ENCODE results near the gene RAMP2. TPM values are rescaled to one million over a fixed set of nuclear protein-coding genes. Genes with fewer than 3 reads are reported as not detected.

Gene RAMP2
- polyA plus RNA-seq, 2 of the 4 experiments (the other 2 are of a cell fraction) = 0.49 to 0.87 TPM

- H3K27ac ChIP-seq = peak overlapping the region; percentile 55 to 70; a peak in 5 of 6 replicates
- H3K4me1 ChIP-seq = peaks cover 39% of the 10 kb centered on the region
- 33% methylated on average over 2 of the region's 2 CpGs for WGBS (ENCODE audit: missing lambda C conversion rate)
- POLR2A ChIA-PET = interaction anchor here (0.5 to 2.5 kb wide), 2 partner anchors 21 to 36 kb away, joined by 4 to 14 read pairs; partner anchors contain the start of gene BECN1
- DNase-seq (ENCODE audit: low read depth in 1 of 2, low spot score in 1 of 2) (peak in 1 of 2 experiments; percentile 66), FAIRE-seq (no peak), ATAC-seq (peak; percentile 3 to 10; a peak in 3 of 6 replicates)
- no peaks in the 10 kb centered on the region for H3K9me3 ChIP-seq
- H3K4me2 ChIP-seq = peak overlapping the region; percentile 52
- H3K4me3 ChIP-seq = no peak overlapping the region
- CTCF ChIA-PET = interaction anchor here (1.0 to 24.6 kb wide), 9 partner anchors 8 to 134 kb away, joined by 3 to 336 read pairs (median 6); partner anchors contain the start of genes BECN1, RAMP2 and VPS25
- no peak for TF ChIP-seq TFCP2L1 (CRISPR knock-in tag; IDR thresholded peaks at IDR 0.05)
- TF ChIP-seq CBX2 (IDR thresholded peaks at IDR 0.05; ENCODE audit: borderline replicate concordance, low read depth) = no peak
- no peak for TF ChIP-seq E2F6 (IDR thresholded peaks at IDR 0.05; ENCODE audit: borderline replicate concordance, low read depth)
- no peak for TF ChIP-seq BHLHE40 (IDR thresholded peaks at IDR 0.05; ENCODE audit: low read depth, low read length)
- TF ChIP-seq PHF8 (IDR thresholded peaks at IDR 0.05; ENCODE audit: borderline replicate concordance, low read depth) = no peak
- TF ChIP-seq FOXS1 (CRISPR knock-in tag; IDR thresholded peaks at IDR 0.05) = no peak
- no peak for TF ChIP-seq CTCF (IDR thresholded peaks at IDR 0.05)
- TF ChIP-seq HOXB5 (CRISPR knock-in tag; IDR thresholded peaks at IDR 0.05) = no peak
- no peak for TF ChIP-seq ZNF302 (CRISPR knock-in tag; IDR thresholded peaks at IDR 0.05)
- TF ChIP-seq ZC3H11A (IDR thresholded peaks at IDR 0.05) = no peak
- TF ChIP-seq HMGXB4 (CRISPR knock-in tag; IDR thresholded peaks at IDR 0.05; ENCODE audit: borderline replicate concordance) = no peak
- TF ChIP-seq HEYL (CRISPR knock-in tag; IDR thresholded peaks at IDR 0.05) = no peak
- TF ChIP-seq JUNB (IDR thresholded peaks at IDR 0.05) = no peak
- no peak for TF ChIP-seq RFX5 (IDR thresholded peaks at IDR 0.05)
- no peak for TF ChIP-seq TP53 (CRISPR knock-in tag; IDR thresholded peaks at IDR 0.05)
- peak; percentile 52 for TF ChIP-seq GATA3 (IDR thresholded peaks at IDR 0.05; ENCODE audit: borderline replicate concordance)
- no peak for TF ChIP-seq REST (IDR thresholded peaks at IDR 0.05)
- TF ChIP-seq USF2 (IDR thresholded peaks at IDR 0.05) = no peak
- peak in 1 of 2 experiments; percentile 63; a peak in 1 of 5 replicates for TF ChIP-seq EP300 (IDR thresholded peaks at IDR 0.05)
- TF ChIP-seq MAZ (IDR thresholded peaks at IDR 0.05; ENCODE audit: borderline replicate concordance, low read depth, low read length) = no peak
- no peak for TF ChIP-seq MYC (IDR thresholded peaks at IDR 0.05; ENCODE audit: borderline replicate concordance, low read length)
- no peak for TF ChIP-seq MAFK (IDR thresholded peaks at IDR 0.05; ENCODE audit: partially characterized antibody)
- TF ChIP-seq ATOH8 (CRISPR knock-in tag; IDR thresholded peaks at IDR 0.05; ENCODE audit: low read depth) = no peak
- peak in 1 of 2 experiments; percentile 73; a peak in 2 of 5 replicates for TF ChIP-seq JUN (IDR thresholded peaks at IDR 0.05)
- no peak for TF ChIP-seq RCOR1 (IDR thresholded peaks at IDR 0.05; ENCODE audit: low read depth, low read length)
- no peak for TF ChIP-seq PBX3 (IDR thresholded peaks at IDR 0.05)
Measured at GRCh38 chr17:42803074-42803883, 42.3 kb downstream of the RAMP2 start.

All from A549 (cell line).